T-helper 1 cell (primary cell): Measurements from ENCODE around the gene DHRS1.
"Not testable (repeated sequence)": the region's sequence is repeated elsewhere in the genome, so short reads cannot be mapped to it uniquely, and the experiment has no call there.

Experiments
- DNase-seq, 5 donors: peaks; one replicate each; pipeline ENCODE4 v3.0.0-alpha.2; 2012 to 2020
- total RNA-seq, 4 donors: gene quantifications; one replicate each; lab custom pipeline; 2026; lab: John Stamatoyannopoulos, UW

Gene DHRS1
- 5.5 to 15.0 (median 13.2) reads per million in 4 donors for total RNA-seq

GRCh38 chr14:24299255-24300191 is at the start of gene DHRS1, which contains the start of gene NOP9:
TSS of gene DHRS1 (minus strand) at chr14:24299780. CDS start at chr14:24299106, 674 bp downstream.
TSS of gene NOP9 (plus strand) at chr14:24299850. CDS start at chr14:24299955, 105 bp downstream.
- peak; percentile 76 to 92 (median 88) for DNase-seq

- DNase-seq = no peak
Observed at GRCh38 chr14:24348186-24348585, 48.6 kb upstream of the DHRS1 start.

DNA sequence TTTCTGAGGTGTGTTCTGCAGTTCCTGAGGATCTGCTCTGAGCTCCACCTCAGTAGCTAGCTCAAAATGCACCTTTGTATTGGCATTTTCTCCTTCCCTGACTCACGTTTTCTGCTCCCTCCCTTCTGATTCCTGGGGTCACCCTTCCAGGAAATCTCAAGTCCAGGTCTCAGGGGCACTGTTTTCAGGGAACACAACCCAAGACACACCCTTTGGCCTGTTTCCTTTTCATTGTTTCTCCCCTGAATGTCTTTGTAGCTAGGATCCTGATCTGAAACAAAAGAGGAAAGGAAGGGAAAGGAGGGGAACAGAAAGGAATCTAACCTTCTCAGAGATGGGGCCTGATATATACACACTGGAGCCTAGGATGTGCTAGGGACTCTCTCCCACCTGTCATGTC is 47.6 kb upstream of the DHRS1 start:
- no peak for DNase-seq

- no peak for DNase-seq
Observed at GRCh38 chr14:24343795-24344660, 44.4 kb upstream of the DHRS1 start.

DNA sequence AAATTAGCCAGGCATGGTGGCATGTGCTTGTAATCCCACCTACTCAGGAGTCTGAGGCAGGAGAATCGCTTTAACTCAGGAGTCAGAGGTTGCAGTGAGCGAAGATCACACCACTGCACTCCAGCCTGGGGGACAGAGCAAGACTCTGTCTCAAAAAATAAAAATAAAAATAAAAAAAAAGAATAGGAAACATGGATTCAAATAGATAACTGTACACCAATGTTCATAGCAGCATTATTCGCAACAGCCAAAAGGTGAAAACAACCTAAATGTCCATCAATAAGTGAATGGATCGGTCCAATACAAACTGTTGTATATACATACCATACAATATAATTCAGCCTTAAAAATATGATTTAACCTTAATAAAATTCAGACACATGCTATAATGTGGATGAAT is 43.3 kb upstream of the DHRS1 start:
- DNase-seq = no peak

DNA sequence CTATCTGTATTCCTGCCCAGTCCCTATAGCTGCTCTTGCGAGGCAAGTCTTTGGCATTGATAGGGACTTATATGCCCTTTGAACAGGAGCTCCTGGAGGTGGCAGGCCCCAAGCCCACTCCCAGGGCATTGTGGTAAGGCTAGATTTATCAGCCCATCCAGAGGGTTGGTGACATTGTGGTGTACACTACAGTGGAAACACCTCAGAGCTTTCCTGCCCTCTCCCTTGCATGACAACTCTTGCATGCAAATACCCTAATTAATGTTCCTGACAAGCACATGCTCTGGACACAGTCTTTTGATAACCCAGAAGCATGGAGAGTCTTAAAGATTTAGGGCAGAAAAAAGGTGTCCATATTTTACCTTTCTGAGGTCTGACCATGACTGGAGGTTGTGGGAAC is 41.0 kb upstream of the DHRS1 start:
- no peak for DNase-seq

- peak in 4 of 5 donors; percentile 39 to 71 (median 54) for DNase-seq
Observed at GRCh38 chr14:24339284-24340151, 39.9 kb upstream of the DHRS1 start, which contains the start of gene RIPK3. TSS of gene RIPK3 (minus strand) at chr14:24339991. CDS start at chr14:24339826, 165 bp downstream.

- DNase-seq = no peak
Observed at GRCh38 chr14:24338843-24339242, 39.3 kb upstream of the DHRS1 start.

DNA sequence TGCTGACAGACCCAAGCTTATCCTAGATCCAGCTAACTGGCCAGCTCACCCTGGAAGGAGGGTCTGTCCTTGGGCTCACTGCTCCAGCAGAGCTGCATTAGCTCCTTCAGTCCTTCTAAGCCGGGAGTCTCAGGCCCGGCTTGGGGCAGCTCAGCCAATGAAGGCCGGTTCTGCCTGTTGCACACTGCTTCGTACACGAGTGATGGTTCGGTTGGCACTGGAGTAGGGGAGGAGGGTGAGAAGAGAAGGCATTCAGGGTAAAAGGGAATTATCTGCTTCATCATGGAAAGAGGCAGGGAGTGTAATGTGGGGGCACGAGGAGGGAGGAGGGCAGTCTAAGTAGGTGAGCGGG is 38.2 kb upstream of the DHRS1 start:
- no peak for DNase-seq

DNA sequence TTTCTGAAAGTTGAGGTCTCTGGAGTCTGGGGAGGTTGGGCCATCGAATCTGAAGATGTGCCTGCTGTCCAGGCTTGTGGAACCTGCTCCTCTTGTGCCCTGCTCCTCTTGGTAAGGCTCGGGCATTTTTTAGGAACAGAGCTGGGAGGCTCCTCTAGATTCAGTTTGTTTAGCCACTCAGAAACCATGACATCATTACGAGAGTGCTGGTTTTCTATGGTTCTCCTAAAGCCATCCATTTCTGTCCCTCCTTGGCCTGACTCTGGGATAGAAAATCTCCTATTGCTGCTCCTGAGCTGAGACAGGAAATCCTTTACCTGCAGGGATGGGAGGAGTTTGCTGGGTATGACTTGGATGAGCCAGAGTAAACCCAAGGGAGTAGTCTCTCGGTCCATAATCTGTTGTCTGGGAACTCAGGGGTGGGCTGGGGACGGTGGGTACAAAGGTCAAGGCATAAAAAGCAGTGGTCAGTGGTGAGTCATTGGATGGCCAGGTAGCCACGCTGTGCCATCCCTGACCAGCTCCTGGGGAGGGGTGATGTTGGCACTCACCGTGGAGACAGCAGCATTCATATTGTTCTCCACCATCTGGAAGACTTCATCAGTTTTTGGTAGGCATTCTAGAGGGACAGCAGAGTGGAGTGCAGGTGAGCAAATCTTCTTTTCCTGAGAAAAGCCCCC is 37.7 kb upstream of the DHRS1 start:
- no peak for DNase-seq

DNA sequence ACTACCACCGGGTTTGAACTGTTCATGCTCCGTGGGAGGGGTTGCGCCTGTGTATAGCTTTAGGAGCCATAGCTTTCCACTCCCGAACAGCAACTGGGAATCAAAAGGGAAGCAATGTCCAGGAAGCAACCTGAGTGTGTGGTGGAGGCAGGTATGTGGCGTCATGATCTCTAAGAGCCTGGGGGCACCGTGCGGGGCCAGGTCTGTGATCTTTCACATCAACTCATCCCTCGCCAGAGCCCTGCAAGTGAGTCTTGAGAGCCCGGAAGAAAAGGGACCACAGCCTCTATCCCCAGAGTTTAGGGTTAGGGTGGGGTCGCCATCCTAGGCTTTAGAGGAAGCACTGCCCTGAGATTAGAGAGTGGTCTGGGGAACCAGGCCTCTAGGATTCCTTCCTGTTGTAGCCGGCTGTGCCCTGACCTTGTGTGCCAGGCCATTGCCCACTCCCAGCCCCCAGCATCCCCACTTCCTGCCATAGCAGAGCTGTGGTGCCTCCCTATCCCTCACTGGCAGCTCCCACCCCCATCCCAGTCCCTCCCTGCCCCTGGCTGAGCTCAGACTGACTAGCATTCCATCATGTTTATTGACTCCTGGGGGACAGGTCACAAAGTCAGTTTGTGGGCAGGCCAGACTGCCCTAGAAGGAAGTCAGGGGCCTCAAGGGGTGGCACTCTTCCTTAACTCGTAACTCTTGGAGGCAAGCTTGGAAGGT is 36.0 kb upstream of the DHRS1 start:
- DNase-seq = no peak

GRCh38 chr14:24334431-24335291 is 35.1 kb upstream of the DHRS1 start, which contains the start of gene ADCY4:
TSS of gene ADCY4 (minus strand) at chr14:24335071. CDS start at chr14:24334652, 419 bp downstream.
- DNase-seq = no peak

DNA sequence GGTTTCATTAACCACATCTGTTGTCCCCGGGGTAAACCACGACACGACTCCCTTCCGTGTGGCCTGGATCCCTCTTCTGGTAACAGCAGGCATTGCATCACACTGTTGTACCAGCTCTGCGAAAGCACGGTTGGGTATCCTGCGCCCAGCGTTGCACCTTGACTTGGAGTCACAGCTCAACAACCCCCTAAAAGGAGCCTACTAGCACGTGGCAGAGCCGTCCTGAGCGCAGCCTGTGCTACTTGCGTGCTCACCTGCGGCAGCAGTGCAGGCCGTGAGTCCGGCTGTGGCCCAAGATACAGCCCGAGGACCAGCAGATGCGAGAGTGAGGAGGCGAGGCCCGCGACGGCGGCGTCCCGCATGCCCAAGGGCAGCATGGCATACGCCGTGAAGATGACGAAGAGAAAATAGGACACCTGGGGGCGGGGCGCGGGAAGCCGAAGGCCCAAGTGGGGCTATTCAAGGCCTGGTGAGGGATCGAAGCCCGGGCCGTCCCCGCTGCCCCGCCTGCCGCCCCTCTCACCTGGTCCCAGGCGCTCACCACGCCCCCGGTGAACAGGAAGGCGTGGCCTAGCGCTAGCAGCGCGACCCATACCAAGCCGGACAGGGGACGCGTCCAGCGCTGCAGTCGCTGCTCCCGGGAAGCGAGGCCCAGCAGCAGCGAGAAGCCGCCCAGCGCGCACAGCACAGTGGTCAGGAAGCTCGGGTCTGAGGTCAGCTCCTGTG is 32.9 kb upstream of the DHRS1 start:
- peak; percentile 63 to 91 (median 79) for DNase-seq

GRCh38 chr14:24331731-24332267 is 32.2 kb upstream of the DHRS1 start:
- no peak for DNase-seq

DNA sequence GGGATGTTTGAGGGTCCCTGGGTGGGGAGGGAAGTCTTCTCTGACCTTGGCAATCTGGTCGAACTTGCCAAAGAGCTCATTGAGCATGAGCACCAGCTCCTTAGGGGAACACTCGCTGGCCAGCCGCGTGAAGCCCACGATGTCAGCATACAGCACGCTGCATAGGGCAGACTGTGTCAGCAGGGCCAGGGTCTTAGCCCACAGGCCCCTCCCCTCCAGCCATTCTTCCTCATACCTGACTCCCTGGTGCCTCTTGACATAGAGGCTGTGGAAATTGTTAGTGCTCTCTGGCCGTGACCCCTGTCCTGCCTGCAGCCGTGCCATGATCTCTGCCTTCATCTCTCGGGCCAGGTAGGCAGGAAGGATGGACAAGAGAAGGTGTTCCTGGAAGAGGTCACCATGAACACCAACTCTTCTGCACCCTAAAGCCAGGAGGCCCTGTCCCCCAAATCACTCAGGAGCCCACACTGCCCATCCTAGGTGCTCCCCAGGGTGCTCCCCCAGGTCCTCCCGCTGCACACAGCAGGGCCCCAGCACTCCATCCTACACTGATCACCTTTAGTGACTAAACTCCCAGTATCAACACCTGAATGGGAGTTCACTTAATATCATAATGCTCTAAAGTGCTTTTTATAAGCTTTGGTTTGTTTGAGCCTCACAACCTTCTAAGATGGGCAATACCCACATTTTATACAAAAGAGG is 31.5 kb upstream of the DHRS1 start:
- no peak for DNase-seq

GRCh38 chr14:24329736-24330135 is 30.2 kb upstream of the DHRS1 start:
- DNase-seq = peak; percentile 30 to 54 (median 38)

DNA sequence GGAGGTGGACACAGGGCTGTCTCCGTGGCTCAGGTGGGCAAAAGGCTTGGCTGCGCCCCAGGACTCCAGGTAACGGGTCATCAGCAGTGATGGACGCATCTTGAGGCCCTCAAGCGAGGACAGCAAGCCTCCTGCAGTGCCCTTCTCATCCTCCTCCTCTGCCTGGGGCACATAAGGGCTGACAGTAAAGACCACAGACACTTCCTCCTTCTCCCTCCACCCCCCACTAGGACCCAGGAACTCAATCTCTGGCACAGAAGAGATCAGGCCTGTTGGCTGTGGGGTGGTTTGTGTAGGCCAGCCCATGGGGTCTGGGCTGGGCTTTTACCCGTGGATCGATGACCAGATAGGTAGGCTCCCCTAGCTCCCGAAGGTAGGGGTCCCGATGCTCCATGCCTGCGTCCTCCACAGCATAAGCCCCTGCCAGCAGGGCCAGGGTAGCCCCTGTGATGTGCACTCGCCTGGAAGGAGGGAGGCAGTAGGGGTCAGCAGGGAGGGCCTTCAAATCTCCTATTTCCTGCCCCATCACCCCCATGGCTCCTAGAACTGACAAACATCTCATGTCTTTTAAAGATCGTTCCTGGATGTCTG is 29.6 kb upstream of the DHRS1 start:
- DNase-seq = no peak

- not testable (repeated sequence) for DNase-seq
Observed at GRCh38 chr14:24327914-24328313, 28.3 kb upstream of the DHRS1 start.
